Nephron progenitor cell (in vitro differentiated cells): ENCODE data around the gene MS4A12.
"Not testable (repeated sequence)": the region's sequence is repeated elsewhere in the genome, so short reads cannot be mapped to it uniquely, and the experiment has no call there.

Experiments used
- DNase-seq: peaks from one replicate; pipeline ENCODE4 v3.0.0; 2021
- H3K27ac Mint-ChIP-seq: 2 replicates; pipeline ENCODE4 v1.8.0; 2021; ENCODE audit warnings: mild to moderate bottlenecking, moderate library complexity, mixed read lengths
- H3K27me3 Mint-ChIP-seq: 2 replicates; pipeline ENCODE4 v1.8.0; 2021; ENCODE audit warnings: mild to moderate bottlenecking, low read depth, mixed read lengths; ENCODE audit not compliant: poor library complexity
- H3K36me3 Mint-ChIP-seq: 2 replicates; pipeline ENCODE4 v1.8.0; 2021; ENCODE audit warnings: low read depth, mixed read lengths
- H3K4me1 Mint-ChIP-seq: 2 replicates; pipeline ENCODE4 v1.8.0; 2021; ENCODE audit warnings: mixed read lengths
- H3K4me3 Mint-ChIP-seq: 2 replicates; pipeline ENCODE4 v1.8.0; 2021; ENCODE audit warnings: mild to moderate bottlenecking, moderate library complexity, mixed read lengths
- H3K9me3 Mint-ChIP-seq: 2 replicates; pipeline ENCODE4 v1.8.0; 2021; ENCODE audit warnings: mild to moderate bottlenecking, moderate library complexity, mixed read lengths
- TF ChIP-seq, protein P1 (sequence below): fragments of 200-600 bp; sonication (generic); IDR thresholded peaks from 2 replicates; pipeline ENCODE4 v1.5.0; 2021; ENCODE audit warnings: antibody characterized with exemption

The MS4A12 gene, protein sequence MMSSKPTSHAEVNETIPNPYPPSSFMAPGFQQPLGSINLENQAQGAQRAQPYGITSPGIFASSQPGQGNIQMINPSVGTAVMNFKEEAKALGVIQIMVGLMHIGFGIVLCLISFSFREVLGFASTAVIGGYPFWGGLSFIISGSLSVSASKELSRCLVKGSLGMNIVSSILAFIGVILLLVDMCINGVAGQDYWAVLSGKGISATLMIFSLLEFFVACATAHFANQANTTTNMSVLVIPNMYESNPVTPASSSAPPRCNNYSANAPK

DNA sequence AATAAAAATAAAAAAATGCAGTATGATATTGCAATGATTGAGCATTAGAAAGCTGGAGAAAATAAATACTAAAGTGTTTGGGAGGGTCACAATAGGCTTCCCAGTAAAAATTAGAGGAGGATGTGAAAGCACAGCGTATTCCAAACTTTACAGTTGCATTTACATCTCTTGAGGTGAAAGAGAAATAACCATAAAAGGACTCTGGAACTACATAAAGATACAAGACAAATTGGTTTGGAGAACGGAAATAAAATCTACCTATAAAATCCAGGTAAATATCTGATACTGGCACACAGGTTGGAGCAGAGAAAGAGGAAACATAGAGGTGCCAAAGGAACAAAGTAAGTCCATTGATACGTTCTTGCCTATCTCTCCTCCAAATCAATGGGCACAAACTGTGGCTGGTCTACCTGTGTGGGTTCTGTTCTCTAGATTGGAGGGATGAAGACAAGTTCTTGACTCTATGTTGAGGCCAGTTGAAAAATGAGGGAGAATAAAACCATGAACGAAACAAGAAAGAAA, at the start of gene MS4A12:
MS4A12 (plus strand) TSS at position 291 of the 522 bp plus-strand sequence. CDS start 4,541 bp downstream, outside the sequence.
- H3K36me3 Mint-ChIP-seq = no peaks in the 10 kb centered on the region
- no peaks in the 10 kb centered on the region for H3K4me1 Mint-ChIP-seq
- no peak within 1 kb of the TSS for H3K27ac Mint-ChIP-seq
- no peak for DNase-seq
- peaks cover 3% of the 10 kb centered on the region for H3K27me3 Mint-ChIP-seq
- no peak within 1 kb of the TSS for H3K4me3 Mint-ChIP-seq
- TF ChIP-seq, protein P1, sequence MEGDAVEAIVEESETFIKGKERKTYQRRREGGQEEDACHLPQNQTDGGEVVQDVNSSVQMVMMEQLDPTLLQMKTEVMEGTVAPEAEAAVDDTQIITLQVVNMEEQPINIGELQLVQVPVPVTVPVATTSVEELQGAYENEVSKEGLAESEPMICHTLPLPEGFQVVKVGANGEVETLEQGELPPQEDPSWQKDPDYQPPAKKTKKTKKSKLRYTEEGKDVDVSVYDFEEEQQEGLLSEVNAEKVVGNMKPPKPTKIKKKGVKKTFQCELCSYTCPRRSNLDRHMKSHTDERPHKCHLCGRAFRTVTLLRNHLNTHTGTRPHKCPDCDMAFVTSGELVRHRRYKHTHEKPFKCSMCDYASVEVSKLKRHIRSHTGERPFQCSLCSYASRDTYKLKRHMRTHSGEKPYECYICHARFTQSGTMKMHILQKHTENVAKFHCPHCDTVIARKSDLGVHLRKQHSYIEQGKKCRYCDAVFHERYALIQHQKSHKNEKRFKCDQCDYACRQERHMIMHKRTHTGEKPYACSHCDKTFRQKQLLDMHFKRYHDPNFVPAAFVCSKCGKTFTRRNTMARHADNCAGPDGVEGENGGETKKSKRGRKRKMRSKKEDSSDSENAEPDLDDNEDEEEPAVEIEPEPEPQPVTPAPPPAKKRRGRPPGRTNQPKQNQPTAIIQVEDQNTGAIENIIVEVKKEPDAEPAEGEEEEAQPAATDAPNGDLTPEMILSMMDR = no peak
- H3K9me3 Mint-ChIP-seq = no peaks in the 10 kb centered on the region

DNA sequence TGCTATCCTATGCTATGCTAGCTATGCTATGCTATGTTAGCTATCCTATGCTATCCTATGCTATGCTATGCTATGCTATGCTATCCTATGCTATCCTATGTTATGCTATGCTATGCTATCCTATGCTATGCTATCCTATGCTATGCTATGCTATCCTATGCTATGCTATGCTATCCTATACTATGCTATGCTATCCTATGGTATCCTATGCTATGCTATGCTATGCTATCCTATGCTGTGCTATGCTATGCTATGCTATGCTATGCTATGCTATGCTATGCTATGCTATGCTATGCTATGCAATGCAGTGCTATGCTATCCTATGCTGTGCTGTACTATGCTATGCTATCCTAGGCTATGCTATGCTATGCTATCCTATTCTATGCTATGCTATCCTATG, 45.5 kb upstream of the MS4A12 start:
- Mint-ChIP-seq H3K9me3 (peaks cover 12% of the 10 kb centered on the region), H3K4me3 (no peak overlapping the region), H3K27ac (no peak overlapping the region), H3K27me3 (no peaks in the 10 kb centered on the region), H3K36me3 (no peaks in the 10 kb centered on the region), H3K4me1 (no peaks in the 10 kb centered on the region)
- no peak for DNase-seq
- TF ChIP-seq, protein P1 = no peak

DNA sequence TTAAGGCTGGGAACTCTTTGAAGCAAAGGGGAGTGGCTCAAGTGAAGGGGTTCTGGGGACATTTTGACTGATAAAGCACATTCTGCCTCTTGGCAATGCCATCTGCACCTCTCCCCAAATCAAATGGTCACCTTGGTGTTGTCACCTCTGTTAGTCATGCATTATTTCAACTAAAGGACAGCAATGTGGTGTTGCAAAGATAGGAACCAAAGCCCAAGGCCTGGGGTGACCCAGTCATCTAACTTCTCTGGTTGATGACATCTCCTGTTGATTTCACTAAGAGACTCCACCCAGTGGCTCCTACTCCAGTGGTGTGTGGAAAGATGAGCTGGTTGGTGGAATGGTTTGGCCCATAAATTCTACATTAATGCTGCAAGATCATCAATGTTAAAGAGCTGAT, 44.7 kb upstream of the MS4A12 start:
- Mint-ChIP-seq H3K4me1 (no peaks in the 10 kb centered on the region), H3K36me3 (no peaks in the 10 kb centered on the region), H3K27ac (no peak overlapping the region), H3K27me3 (no peaks in the 10 kb centered on the region), H3K9me3 (peaks cover 12% of the 10 kb centered on the region), H3K4me3 (no peak overlapping the region)
- no peak for DNase-seq
- TF ChIP-seq, protein P1 = no peak

DNA sequence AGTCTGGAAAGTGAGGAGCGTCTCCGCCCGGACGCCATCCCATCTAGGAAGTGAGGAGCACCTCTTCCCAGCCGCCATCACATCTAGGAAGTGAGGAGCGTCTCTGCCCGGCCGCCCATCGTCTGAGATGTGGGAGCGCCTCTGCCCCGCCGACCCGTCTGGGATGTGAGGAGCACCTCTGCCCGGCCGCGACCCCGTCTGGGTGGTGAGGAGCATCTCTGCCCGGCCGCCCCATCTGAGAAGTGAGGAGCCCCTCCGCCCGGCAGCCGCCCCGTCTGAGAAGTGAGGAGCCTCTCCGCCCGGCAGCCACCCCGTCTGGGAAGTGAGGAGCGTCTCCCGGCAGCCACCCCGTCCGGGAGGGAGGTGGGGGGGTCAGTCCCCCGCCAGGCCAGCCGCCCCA, 41.4 kb upstream of the MS4A12 start:
- H3K27ac Mint-ChIP-seq, H3K4me3 Mint-ChIP-seq, H3K36me3 Mint-ChIP-seq, DNase-seq, H3K4me1 Mint-ChIP-seq, H3K27me3 Mint-ChIP-seq: not testable (repeated sequence)
- peaks cover 12% of the 10 kb centered on the region for H3K9me3 Mint-ChIP-seq

DNA sequence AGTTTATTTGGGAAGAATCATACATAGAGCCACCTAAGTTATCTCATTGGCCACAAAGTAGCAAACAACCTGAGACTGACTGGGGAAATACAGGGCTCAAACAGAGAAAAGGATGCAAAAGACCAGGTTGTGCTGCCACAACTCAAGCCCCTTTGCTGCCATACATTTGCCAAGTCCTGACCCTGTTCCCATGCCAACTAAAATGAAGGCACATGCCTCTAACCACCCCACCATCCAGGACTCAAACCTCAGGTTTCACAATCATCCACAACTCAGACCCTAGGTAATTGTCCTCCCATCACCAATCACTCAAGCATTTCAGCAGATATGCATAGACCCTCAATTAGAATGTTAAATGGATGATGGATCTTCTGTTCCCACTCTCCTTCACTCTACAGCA, 38.4 kb upstream of the MS4A12 start:
- Mint-ChIP-seq H3K4me1 (no peaks in the 10 kb centered on the region), H3K36me3 (no peaks in the 10 kb centered on the region)

DNA sequence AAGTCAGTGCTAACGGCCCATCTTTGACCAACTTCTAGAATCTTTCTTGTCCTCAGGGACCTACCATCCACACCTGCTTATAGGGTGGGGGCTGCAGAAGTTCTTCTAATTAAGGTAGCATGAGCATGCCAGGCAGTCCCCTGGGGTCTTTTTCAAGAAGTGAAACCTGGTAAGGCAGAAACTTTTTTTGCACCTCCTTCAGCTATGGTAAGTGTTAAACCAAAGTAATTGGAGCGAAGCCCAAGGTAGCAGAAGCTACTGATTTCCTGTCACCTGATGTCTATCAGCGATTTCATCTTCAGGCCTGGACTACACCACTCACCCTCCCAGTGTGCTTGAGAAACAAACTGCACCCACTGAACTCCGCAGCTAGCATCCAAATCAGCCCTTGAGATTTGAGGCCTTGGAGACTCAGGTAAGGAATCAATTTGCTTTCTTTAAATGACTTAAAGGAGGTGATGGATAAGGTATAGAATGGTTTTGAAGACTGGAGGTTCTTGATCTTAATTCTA, 37.0 kb upstream of the MS4A12 start, which contains the start of gene MS4A1:
MS4A1 (plus strand) TSS at position 317 of the 512 bp plus-strand sequence. CDS start 6,528 bp downstream, outside the sequence.
- H3K36me3 Mint-ChIP-seq = no peaks in the 10 kb centered on the region
- TF ChIP-seq, protein P1 = no peak

More for the DNA sequence above, 38.4 kb upstream of the MS4A12 start:
- DNase-seq = no peak
- TF ChIP-seq, protein P1 = no peak
- Mint-ChIP-seq H3K27ac (no peak overlapping the region), H3K4me3 (no peak overlapping the region), H3K9me3 (peaks cover 12% of the 10 kb centered on the region), H3K27me3 (peaks cover 6% of the 10 kb centered on the region)

More for the DNA sequence above, 37.0 kb upstream of the MS4A12 start, which contains the start of gene MS4A1:
- Mint-ChIP-seq H3K4me3 (no peak within 1 kb of the TSS), H3K4me1 (no peaks in the 10 kb centered on the region), H3K27me3 (peaks cover 6% of the 10 kb centered on the region), H3K27ac (no peak within 1 kb of the TSS), H3K9me3 (no peaks in the 10 kb centered on the region)
- DNase-seq = no peak
